DMS53 treated with DMSO at 0.1 percent for 48 hours (cell line): ENCODE results near the gene ATG9B.
"Not testable (repeated sequence)": the region's sequence is repeated elsewhere in the genome, so short reads cannot be mapped to it uniquely, and the experiment has no call there.

Source experiments
- DNase-seq: peaks from one replicate; lab custom pipeline; 2025; ENCODE audit not compliant: unreplicated experiment; lab: John Stamatoyannopoulos, UW

The ATG9B gene

DNA sequence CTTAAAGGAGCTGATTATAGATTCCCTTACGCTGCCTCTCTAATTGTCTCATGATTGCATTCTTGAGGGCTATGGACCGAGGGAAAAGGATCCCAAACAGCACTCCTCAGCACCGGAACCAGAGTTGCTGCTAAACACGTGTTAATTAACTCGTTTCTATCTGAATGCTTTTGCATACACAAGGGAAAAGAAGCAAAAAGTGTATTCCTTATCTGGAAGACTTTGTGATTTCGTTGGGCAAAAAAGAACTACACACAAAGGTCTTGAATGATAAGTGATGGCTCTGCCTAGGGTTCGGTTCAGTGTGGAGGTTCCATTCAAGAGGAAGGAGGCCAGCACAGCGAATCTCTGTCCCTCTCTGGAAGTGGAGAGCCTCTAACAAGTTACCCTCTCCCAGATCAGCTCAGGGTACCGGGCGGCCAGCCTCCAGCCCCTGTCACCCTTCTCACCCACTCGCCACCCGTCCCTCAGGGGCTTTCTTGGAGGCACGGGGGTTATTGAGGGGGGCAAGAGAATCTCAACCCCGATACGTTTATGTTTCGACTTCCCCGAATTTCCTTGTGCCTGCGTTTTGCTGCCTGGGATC lies 34.6 kb upstream of the ATG9B start:
- DNase-seq: peak; percentile 55

DNA sequence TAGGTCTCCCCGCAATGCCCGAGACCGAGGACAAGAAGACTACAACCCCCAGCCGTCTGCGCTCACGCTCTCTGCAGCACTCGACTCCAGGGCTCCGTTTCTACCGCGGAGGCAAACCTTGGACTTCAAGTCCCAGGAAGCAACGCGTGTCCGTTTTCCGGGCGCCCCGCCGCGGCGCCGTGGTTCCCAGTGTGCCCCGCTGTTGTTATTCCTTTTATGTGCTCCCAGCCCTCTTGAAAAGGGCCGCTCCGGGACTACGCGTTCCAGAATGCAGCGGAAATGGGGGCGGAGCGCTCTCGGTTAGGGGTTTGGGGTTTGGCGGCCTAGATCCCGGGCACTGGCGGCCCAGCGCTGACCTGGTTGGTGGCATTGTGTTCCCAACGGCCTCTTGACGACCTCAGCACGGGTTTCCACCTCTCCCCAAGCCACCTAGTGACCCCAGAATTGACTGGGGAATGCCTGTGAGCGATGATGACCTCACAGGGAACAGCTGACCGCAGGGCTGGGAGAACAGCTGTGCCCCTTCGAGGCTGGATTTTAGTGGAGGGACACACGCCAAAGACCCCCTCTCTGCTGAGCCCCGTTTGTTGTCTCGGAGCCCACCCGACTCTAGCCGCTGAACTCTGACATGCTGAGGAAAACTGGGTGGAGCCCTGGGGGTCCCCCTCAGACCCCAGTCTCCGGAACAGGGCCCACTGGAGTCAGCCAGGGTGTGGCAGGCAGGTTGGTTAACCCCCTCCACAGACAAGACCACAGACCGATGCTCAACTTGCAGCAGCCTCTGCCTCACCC lies 33.9 kb upstream of the ATG9B start:
- peak; percentile 99 for DNase-seq

DNA sequence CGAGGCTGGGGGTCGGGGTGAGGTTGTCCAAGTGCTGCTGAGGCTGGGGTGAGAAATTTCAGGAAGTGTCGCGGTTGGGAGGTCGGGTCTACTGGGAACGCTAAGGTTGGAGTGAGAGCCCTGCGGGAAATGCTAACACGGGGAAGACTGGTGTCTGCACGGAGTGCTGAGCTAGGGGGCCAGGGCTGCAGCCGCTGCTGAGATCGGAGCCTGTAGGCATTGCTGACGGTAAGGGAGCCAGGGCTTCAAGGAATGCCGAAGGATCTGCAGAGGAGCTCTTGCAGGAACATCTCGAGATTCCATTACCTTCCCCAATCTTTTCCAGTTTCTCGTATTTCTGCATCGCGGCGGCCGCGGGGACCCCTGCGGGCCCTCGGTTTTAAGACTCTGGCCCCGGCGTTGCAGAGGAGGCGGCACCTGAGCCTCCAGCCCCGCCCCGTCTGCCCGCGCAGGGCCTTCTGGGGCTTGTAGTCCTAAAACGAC lies 33.3 kb upstream of the ATG9B start, which contains the start of gene CDK5:
TSS of gene CDK5 (minus strand) at position 392 of the 483 bp plus-strand sequence. CDS start at position 343, 49 bp downstream.
- DNase-seq: no peak

DNA sequence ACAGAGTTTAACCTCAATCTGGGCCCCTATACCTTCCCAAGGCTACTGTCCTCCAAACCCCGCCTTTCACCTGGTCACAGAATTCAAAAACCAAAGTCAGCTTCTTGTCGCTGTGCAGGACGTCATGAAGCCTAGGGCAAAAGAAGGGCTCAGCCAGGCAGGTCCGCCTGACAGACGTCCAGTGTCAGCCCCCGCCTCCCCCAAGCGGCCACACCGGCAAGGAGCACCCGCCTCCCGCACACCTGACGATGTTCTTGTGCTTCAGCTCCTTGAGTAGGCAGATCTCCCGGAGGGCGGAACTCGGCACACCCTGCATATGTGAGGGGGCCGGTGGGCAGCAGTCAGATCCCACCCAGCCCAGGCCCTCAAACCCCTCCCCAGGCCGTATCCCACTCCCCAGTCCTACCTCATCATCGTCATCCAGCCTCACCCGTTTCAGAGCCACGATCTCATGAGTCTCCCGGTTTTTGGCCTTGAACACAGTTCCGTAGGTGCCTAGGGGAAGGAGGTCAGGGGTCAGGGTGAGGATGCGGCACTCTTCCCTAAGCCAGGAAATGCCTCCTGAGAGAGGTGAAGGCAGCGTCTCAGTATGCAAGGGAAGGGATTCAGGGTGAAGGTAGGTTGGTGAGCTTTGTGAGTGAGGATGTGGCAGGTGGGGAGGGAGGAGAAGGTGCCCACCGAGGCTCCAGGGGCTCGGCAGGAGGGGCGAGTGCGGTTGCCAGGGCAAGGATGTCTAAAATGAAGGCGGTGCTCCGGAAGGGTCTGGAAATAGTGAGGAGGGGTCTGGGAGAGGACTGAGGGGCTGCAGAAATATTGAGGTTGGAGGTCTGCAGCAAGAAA lies 32.6 kb upstream of the ATG9B start:
- no peak for DNase-seq

DNA sequence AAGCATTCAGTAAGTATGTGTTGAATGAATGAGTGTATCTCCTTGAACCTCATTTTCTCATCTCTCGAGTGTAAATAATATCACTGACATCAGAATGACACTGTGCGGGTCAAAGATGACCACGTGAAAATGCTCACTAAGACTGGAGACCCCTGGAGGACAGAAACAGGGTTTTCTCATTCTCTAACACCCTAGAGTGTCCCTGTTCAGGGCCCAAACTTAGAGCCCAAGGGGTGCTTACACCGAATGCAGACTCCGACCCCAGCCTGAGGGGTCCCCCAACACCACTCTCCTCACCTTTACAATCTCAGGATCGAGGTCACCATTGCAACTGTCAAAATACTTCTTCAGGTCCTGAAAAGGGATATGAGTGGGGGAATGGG lies 32.0 kb upstream of the ATG9B start:
- DNase-seq: no peak

DNA sequence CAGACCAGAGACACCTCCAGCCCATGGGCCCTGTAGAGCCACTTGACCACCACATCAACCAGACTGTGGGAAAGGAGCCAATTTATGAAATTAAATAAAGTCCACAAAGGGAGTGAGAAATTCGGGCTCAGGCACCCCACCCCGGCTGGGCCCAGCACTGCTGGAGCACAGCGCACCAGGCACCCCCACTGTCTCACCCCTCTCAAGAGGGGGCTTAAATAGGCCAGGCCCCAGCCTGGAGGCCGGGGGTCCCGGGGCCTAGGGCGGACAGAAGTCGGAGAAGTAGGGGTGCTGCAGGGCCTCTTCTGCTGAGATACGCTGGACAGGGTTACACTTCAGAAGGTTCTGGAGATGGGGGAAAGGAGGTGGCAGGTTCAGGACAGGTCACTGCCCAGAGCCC lies 29.5 kb upstream of the ATG9B start:
- DNase-seq: no peak

DNA sequence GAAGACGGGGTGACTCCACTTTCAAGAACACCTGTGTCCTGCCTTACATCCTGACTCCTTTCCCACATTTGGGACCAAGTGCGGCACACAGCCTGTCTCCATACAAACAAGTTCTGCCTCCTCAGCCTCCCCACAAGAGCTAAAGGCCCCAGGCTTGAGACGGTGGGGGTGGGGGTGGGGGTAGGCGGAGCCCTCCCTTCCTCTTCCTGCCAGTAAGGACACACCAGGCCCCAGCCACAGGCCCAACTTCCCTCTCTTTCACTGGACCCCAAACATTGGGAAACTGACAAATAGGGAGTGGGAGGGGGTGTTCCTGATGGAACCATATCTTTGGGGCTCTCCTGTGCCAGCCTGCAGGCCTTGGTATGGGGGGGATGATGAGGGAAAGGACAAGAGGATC lies 28.8 kb upstream of the ATG9B start:
- no peak for DNase-seq

DNA sequence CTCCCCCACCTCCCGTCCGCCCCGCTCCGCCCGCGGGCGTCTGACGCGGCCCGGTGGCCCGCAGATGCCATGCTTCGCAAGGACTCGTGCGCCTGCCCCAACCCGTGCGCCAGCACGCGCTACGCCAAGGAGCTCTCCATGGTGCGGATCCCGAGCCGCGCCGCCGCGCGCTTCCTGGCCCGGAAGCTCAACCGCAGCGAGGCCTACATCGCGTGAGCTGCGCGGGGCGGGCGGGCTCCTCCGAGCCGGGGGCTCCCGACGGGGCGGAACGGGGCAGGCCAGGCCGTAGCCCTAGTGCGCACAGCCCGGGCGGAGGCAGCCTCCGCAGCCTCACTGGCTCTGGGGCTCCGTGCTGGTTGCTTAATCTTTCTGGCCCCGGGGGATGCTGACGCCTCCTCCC lies 26.8 kb upstream of the ATG9B start:
- peak; percentile 29 for DNase-seq

DNA sequence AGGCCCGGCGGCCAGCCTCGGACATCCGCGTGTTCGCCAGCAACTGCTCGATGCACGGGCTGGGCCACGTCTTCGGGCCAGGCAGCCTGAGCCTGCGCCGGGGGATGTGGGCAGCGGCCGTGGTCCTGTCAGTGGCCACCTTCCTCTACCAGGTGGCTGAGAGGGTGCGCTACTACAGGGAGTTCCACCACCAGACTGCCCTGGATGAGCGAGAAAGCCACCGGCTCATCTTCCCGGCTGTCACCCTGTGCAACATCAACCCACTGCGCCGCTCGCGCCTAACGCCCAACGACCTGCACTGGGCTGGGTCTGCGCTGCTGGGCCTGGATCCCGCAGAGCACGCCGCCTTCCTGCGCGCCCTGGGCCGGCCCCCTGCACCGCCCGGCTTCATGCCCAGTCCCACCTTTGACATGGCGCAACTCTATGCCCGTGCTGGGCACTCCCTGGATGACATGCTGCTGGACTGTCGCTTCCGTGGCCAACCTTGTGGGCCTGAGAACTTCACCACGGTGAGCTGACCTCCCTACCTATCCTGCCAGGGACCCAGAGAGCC lies 24.7 kb upstream of the ATG9B start:
- DNase-seq: no peak

DNA sequence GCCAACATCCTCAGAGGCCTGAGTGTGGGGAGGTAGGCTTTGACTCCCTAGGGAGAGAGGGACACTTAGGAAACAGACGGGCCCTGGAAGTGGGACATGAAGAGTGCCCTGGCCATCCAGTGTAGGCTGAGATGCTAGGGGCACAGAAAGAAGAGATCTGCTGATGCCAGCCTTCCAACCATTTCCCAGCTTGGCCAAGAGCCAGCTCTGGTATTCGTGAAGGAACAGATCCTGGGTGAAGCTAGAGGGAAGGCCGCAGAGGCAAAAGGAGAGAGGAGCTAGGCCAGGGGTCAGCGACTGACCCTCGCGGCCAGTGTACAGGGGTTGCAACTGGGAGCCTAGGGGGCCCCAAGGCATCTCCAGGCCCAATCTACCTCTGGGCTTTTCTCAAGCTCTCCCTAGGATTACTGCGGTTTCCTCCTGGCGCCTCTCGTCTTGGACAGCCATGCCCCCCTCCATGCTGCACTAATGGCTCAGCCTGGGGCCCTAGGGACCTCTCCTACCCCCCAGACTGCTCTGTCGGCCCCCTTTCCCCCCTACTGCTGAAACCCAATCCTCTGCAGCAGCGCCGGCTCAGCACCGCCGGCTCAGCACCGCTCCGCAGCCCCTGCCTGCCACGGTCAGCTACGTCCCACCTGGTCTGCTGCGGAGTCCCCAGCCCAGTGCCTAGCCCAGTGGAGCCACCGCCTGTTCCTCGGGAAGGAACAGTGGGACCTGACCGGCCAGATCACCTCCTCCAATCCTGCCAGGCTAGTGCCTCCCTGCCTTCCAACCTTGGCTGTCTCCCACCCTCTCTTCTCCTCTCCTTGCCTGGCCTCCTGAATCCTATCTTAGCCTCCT lies 23.9 kb upstream of the ATG9B start, which contains the start of gene ASIC3:
TSS of gene ASIC3 (plus strand) at position 556 of the 840 bp plus-strand sequence. CDS start 355 bp downstream, outside the sequence.
- DNase-seq: no peak

DNA sequence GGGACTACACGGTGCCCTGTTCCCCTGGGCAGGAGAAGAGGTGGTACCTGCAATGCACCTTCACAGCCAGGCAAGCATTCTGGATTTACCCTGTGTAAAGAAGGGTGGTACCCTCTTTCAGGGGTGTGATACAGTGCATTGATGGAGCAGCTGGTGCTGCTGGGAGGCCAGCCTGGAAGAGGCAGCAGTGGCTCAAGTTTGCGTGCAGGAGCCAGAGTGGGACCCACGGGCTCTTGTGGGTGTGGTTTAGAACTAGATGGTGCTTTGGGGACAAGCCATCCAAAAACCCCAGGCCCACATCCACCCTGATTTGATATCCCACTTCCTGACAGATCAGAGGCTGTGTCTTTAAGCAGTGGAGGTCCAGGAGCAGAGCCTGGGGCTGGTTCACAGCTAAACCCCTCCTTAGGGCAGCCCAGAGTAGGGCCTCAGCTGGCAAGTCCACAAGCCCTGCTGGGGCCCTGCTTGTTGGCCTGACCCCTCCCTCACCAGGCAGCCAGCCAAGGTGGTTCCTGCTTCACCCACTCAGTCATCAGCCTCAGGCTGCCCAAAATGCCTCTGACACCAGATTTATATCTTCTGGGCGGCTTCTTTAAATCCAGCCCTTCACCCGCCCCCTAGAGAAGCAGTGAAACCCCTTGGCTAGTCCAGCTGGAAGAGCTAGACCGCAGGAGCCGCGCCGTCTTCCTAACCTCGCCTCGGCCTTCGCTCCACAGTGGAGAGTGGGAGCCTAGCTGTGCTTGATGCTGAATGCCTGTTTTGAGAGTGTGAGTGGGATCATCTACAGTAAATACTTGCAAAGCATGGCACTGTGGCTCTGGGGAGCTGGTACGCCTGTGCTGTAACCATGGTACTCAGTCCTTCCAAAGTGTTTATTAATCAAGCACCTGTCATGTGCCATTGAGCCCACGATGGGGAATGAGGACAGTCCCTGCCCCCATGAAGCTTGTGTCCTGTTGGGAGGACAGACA lies 22.6 kb upstream of the ATG9B start:
- no peak for DNase-seq

DNA sequence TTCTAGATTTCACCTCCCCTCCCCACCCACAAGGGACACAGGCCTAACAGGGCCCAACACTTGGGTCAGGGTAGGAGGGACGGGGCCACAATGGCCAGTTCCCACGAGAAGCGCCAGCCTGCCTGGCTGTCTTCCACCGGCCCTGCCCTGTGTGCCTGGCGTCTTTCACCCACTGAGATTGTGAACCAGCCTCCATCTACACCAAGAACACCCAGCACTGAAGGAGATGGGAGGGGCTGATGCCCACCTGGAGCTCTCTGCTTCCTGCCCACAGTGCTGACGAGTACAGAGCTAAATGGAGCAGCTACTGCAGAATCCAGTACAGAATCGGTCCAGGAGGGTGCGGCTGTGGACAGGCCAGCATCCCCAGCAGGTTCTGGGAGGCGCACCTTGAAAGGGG lies 21.7 kb upstream of the ATG9B start:
- no peak for DNase-seq

DNA sequence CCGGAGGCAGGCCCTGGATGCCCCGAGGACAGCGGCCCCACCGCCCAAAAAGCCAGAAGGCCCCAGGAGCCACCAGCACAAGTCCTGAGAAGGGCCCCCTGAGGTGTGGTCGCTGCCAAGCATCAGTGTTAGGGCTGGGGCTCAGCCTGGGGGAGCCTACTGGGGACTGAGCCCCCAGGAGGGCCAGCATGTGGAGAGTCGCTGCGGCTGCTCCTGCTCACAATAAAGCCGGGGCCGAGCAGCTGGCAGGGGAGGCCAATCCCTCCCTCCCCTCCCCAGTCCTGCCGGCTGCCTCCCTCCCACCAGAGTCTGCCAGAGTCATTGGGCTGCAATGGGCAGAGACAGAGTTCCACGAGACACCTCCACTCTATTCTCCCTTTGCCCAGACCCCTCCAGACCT lies 21.0 kb upstream of the ATG9B start:
- DNase-seq: no peak

DNA sequence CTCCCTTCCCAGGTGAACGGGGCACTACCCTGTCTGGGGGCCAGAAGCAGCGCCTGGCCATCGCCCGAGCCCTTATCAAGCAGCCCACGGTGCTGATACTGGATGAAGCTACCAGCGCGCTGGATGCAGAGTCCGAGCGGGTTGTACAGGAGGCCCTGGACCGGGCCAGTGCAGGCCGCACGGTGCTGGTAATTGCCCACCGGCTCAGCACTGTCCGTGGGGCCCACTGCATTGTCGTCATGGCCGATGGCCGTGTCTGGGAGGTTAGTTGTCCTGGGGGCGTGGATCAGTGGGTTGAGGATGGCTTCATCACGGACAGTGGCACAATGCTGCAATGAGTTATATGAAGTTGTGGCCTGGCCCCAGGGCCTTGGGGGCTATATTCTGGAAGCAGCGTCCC lies 19.7 kb upstream of the ATG9B start:
- DNase-seq: no peak

DNA sequence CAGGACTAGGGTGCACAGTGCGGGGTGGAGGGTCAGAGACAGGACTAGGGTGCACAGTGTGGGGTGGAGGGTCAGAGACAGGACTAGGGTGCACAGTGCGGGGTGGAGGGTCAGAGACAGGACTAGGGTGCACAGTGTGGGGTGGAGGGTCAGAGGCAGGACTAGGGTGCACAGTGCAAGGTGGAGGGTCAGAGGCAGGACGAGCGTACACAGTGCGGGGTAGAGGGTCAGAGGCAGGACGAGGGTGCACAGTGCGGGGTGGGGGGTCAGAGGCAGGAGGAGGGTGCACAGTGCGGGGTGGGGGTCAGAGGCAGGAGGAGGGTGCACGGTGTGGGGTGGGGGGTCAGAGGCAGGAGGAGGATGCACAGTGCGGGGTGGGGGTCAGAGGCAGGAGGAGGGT lies 19.2 kb upstream of the ATG9B start:
- DNase-seq: not testable (repeated sequence)

DNA sequence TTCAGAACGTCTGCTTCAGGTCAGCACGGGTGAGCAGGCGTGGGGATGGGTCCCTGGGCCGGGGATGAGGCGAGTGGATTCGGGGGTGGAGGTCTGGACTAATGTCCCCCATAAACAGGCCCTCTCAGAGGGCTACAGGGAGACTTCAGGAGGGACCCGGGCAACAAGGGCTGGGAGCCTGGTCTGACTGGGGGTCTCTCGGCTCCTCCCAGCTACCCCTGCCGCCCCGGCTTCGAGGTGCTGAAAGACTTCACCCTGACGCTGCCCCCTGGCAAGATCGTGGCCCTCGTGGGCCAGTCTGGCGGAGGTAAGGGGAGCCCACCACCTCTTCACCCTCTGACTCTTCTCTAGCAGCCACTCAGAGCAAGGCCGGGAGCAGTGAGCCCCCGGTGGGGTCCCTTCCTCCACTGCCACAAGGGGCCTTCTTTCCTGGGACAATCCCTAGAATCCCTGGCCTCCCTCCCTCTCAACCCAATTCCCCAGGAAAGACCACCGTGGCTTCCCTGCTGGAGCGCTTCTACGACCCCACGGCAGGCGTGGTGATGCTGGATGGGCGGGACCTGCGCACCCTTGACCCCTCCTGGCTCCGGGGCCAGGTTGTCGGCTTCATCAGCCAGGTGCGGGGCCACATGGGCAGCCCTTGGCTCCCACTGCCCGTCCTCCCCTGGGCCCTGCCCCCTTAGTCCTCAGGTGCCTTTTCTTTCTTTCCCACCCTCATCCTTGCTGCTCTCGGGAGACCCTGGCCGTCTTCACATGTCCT lies 16.5 kb upstream of the ATG9B start:
- DNase-seq: no peak

DNA sequence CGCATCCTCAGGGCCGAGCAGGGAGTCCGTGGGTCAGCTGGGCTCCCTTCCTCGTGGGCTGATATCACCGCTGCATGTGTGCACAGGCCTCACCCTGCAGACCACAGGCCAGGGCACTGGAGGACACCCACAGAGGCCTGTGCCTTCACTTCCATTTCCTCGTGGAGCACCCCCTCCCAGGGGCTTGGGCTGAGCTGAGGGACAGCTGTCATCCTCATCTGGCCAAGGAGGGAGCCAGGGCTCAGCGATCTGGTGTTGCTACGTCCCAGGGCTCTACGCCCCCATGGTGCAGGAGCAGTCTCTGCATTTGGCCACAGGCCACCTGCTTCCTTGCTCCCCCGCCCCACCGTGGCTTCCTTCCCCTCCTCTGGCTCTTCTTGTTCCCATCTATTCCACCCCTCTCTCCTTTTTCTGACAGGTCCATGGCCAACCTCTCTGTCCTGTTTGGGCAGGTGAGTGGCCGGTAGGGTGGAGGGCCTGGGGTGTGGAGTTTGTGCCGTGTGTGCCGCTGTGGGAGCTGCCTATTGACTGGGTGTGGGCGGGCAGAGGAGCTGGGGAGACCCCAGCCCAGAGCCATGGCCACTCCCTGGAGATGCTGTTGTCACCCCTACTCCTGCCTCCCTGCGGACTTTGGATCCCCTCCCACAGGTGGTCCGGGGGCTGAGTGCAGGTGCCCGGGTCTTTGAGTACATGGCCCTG lies 15.7 kb upstream of the ATG9B start:
- DNase-seq: no peak
